Hematopoietic multipotent progenitor cell treated with erythropoietin and hydrocortisone succinate and interleukin-3 and kit ligand, for 8 days (in vitro differentiated cells): ENCODE measurements around the gene CNN2.

Experiments
- DNase-seq: peaks from one replicate; pipeline ENCODE4 v3.0.0-alpha.2; 2015

The CNN2 gene

DNA sequence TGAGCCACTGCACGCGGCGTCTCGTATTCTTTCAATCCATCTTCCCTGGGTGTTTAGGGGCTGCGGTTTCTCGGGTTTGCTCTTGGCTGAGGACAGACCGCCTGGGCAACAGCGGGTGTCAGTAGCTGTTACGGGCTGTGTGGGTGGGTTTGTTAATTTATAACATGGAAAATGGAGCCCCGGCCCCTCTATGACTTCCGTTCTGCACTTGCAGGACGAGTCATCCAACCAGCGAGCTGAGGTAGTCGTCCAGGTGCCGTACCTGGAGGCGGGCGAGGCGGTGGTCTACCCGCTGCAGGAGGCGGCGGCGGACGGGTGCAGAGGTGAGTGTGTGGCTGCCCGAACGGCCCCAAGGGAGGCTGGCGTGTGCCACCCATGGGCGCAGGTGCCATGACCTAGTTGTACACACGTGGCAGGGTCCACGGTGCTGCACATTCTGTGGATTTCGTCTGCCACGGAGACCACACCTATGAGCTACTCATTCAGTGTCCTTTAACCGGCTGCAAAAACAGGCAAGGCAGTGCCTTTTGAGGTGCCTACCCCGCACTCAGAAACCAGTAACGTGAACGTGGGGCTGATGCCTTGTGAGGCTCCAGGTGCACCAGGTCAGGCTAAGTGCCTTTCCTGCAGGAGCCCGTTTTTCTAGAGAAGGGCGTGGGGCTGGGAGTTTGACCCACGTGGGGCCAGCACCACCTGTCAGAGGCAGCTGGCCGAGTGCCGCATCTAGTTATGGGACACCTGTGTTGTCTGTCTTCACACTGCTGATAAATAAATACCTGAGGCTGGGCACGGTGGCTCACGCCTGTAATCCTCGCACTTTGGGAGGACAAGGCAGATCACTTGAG lies 57.8 kb downstream of the CNN2 start:
- DNase-seq: no peak

DNA sequence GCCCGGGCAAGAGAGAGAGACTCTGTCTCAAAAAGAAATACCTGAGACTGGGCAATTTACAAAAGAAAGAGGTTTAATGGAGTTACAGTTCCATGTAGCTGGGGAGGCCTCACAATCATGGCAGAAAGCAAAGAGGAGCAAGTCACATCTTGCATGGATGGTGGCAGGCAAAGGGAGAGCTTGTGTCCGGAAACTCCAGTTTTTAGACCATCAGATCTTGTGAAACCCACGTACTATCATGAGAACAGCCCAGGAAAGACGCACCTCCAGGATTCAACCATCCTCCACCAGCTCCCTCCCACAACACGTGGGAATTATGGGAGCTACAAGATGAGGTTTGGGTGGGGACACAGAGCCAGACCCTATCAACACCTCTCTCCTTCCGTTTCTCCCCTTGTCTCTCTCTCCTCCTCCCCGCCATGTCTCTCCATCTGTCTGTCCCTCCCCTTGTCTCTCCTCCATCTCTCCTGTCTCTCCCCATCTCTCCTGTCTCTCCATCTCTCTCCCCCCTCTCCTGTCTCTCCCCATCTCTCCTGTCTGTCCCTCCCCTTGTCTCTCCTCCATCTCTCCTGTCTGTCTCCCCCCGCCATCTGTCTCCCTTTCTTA lies 58.7 kb downstream of the CNN2 start:
- DNase-seq: peak; percentile 4

DNA sequence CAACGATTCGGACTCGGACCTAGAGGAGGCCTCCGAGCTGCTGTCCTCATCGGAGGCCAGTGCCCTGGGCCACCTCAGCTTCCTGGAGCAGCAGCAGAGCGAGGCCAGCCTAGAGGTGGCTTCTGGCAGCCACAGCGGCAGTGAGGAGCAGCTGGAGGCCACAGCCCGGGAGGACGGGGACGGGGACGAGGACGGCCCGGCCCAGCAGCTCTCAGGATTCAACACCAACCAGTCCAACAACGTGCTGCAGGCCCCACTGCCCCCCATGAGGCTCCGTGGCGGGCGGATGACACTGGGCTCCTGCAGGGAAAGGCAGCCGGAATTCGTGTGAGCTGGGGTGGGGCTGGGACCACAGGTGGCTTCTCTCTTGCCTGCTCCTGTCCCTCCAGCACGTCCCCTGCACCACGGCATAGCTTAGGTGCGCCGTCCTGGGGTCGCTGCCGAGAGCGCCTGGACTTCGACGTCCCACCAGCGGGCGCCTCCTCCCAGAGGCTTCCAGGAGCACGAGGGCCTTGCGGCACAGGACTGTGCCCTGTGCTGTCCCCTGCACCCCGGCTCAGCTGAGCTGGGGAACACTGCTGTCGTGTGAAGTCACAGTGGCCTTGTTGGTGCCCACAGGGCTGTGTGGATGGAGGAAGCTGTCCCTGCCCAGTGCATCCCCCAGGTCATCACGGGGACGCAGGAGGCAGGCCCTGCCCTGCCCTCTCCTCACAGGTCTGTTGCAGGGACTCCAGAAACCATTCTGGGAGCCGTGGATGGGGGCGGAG lies 59.5 kb downstream of the CNN2 start:
- DNase-seq: no peak

DNA sequence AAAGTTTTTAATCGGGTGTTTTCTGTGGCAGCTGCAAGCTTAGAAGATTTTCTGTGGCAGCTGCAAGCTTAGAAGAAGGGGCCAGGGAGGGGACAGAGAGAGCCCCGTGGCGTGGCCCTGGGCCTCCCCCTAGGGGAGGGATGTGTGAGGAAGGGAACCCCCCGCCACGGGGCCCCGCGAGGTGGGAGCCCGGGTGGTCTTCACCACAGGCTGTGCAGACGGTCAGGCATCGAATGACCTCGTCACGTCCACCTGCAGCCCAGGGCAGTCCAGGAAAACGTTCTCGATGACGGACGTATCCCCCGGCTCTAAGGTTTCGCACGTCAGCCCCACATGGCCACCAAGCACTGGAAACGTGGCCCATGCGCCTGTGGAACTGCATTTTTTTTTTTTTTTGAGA lies 60.2 kb downstream of the CNN2 start:
- DNase-seq: no peak

DNA sequence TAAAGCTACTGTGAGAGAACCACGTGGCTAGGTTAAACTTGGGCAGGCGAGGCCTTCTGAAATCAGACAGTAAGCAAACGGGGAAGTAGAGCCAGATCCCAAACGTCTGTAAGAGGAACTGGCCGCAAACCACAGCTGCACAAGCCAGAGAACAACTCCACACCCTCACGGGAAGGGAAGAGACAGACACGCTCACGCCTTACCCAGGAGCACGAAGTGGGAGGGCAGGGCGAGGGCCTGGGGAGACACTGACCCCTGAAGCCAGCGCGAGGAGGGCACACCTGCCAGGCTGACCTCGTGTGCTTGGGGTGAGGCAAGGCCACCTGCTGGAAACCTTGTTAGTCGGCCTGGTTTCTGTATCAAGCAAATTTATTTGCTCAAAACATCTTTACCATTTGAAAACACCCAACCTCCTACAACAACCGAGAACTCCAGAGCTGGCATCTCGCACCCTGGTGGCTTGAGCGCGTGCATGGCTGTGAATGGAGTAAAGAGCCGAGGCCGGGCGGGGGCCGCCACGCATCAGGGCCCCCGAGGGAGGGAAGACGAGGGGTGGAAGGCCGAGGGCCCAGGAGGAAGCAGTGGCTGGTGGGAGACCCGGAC lies 61.5 kb downstream of the CNN2 start:
- DNase-seq: peak; percentile 78

DNA sequence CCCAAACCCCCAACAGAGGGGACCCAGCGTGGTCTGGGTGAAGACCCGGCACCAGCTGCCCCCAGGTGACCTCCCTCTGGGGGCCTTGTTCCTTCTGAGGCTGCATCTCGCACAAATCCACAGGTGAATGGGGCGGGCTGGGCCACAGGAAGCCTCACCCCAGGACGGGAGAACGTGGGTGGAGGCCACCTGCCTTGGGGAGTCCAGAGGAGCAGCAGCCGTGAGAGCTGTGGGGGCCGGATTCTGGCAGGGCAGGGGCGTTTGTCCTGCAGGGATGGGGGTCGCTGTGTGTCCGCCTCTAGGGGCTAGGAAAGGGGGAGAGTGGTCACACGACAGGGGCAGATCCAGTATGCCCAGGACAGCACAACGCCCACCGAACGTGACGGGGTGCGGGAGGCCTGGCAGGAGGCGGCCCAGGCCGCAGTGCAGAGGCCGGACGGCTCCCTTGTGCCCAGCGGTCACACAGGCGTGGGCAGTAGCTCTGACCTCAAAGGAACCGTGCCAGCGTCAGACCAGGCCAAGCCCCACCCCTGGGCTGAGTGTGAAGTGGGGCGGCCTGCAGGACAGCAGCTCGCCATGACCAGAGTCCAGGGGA lies 62.1 kb downstream of the CNN2 start:
- DNase-seq: no peak
